HuH-7.5 (cell line): Measurements from ENCODE around the gene CSHL1.
A peak's percentile ranks its signal among the peaks of the same experiment; 100 is the strongest.
"Not testable (repeated sequence)": the region's sequence is repeated elsewhere in the genome, so short reads cannot be mapped to it uniquely, and the experiment has no call there.

Source experiments
- DNase-seq: peaks from one replicate; pipeline ENCODE4 v3.0.0; 2011; ENCODE audit warnings: low spot score

The CSHL1 gene

DNA sequence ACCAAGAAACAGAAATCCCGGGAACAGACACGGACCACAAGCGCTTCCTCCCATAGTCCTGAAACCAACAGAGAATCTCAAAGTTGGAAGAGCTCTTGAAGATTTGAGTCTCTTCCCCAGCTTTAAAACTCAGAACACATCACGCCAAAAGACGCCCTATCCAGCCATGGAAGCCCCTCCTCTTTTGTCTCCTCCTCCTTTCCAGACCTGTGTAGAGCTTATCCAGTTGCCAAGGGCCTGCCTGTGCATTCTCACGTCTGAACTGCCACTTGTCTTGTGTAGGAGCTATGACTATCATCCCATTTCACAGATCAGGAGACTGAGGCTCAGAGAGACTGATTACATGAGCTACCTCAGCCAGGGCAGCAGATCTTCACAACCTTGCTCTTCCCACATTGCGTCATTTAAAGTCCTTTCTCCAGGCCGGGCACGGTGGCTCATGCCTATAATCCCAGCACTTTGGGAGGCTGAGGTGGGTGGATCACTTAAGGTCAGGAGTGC, 28.4 kb downstream of the CSHL1 start:
- DNase-seq = not testable (repeated sequence)

DNA sequence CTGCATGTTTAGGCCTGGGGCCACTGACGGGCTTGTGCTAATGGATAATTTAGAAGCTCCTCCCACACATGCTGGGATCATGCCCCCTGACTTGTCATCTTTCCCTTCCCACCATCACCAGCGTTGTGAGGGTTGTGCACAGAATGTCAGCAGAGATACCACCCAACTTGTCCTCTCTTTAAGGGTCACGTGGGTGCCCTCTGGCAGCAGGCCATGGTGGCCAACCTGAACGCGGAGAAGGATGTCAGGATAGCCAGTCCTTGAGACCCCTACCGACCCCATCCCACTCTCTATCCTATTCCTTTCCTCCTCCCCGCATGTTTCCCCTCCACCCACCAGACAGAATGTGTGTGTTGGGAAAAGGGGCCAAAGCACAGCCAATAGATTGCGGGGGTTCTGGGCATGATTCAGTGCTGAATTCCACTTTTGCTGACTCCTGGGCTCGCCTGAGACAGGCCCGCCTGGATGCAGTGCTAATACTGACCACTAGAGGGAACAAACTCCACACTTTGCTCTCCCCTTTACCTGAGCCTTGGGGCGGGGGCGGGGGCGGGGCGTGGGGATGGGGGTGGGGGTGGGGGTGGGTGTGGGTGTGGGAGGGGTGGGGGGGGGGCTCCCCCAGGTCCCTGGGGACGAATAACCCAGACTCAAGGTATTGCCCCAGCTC, 29.0 kb downstream of the CSHL1 start, which contains the start of gene GH2:
TSS of gene GH2 (minus strand) at position 10 of the 667 bp plus-strand sequence. CDS start 143 bp downstream, outside the sequence.
- peak; percentile 73 for DNase-seq

DNA sequence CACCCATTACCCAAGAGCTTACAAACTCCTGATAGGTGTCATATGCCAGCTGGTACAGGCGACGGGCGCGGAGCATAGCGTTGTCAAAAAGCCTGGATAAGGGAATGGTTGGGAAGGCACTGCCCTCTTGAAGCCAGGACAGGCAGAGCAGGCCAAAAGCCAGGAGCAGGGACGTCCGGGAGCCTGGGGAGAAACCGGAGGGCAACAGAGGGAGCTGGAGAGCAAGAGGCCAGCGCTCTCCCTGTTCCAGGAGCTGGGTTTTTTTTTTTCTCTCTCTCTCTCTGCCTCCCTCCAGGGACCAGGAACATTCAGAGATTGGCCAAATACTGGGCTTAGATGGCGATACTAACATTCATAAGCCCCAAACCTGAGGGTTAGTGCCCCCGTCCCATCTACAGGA, 29.7 kb downstream of the CSHL1 start:
- DNase-seq = peak; percentile 54

DNA sequence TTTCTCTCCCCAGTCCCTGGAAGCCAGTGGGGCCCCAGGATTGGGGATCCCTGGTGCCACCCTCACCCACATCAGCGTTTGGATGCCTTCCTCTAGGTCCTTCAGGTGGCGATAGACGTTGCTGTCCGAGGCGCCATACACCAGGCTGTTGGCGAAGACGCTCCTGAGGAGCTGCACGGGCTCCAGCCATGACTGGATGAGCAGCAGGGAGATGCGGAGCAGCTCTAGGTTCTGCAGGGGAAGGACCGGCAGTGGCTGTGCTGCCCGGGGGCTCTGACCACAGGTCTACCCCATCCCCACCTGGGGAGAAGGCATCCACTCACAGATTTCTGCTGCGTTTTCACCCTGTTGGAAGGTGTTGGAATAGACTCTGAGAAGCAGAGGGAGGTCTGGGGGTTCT, 30.4 kb downstream of the CSHL1 start:
- DNase-seq = no peak

- DNase-seq = not testable (repeated sequence)
Measured at GRCh38 chr17:63878413-63878812, 32.6 kb downstream of the CSHL1 start.

DNA sequence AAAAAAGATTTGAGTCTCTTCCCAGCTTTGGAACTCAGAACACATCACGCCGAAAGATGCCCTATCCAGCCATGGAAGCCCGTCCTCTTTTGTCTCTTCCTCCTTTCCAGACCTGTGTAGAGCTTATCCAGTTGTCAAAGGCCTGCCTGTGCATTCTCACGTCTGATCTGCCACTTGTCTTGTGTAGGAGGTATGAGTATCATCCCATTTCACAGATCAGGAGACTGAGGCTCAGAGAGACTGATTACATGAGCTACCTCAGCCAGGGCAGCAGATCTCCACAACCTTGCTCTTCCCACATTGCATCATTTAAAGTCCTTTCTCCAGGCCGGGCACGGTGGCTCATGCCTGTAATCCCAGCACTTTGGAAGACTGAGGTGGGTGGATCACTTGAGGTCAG, 36.4 kb downstream of the CSHL1 start:
- not testable (repeated sequence) for DNase-seq

DNA sequence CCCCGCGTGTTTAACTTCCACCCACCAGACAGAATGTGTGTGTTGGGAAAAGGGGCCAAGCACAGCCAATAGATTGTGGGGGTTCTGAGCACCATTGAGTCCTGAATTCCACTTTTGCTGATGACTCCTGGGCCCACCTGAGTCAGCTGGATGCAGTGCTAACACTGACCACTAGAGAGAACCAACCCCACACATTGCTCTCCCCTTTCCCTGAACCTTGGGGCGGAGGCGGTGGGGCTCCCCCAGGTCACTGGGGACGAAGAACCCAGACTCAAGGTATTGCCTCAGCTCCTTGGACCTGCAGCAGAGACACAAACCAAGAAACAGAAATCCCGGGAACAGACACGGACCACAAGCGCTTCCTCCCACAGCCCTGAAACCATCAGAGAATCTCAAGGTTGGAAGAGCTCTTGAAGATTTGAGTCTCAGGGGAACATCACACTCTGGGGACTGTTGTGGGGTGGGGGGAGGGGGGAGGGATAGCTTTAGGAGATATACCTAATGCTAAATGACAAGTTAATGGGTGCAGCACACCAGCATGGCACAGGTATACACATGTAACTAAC, 36.9 kb downstream of the CSHL1 start:
- DNase-seq = not testable (repeated sequence)

GRCh38 chr17:63873577-63873976, 37.5 kb downstream of the CSHL1 start, which contains the start of gene CSH2:
TSS of gene CSH2 (minus strand) at chr17:63873677. CDS start at chr17:63873614, 63 bp downstream.
- not testable (repeated sequence) for DNase-seq

DNA sequence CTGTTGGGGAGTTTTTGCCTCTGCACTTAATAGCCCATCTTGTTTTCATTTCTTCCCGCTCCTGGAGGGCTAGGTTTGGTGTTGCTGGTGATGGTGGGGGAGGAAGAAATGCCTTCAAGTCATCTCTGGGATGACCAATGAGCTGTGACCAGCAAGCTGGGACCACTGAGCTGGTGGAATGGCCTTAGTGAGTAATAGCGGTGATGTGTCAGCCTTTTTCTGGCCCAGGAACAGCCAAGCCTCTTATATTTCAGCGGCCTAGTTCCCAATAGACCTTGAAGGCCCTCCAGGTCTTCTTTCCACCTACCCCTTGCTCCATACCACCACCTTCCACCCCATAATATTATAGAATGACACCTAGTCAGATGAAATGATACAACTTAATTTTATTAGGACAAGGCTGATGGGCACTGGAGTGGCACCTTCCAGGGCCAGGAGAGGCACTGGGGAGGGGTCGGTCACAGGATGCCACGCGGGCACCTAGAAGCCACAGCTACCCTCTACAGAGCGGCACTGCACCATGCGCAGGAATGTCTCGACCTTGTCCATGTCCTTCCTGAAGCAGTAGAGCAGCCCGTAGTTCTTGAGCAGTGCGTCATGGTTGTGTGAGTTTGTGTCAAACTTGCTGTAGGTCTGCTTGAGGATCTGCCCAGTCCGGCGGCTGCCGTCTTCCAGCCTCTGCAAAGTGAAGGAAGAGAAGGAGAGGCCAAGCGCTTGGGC, 39.3 kb downstream of the CSHL1 start:
- not testable (repeated sequence) for DNase-seq

DNA sequence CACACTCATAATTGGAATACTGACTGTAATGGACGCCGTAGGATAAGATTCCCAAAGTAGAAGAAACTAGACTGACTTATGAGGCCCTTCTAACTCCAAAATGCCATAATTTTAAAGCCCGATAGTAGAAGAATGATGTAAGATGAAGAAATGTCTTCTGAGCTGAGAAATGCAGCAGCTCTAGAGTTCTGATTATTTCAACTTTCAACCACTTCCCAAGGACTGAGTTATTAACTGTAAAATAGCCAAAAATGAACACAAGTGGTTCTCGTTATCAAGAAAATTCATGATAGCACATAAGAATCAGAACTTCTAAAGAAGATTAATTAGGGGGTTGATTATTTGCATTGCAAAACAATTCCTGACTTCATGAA, 40.8 kb downstream of the CSHL1 start:
- not testable (repeated sequence) for DNase-seq

DNA sequence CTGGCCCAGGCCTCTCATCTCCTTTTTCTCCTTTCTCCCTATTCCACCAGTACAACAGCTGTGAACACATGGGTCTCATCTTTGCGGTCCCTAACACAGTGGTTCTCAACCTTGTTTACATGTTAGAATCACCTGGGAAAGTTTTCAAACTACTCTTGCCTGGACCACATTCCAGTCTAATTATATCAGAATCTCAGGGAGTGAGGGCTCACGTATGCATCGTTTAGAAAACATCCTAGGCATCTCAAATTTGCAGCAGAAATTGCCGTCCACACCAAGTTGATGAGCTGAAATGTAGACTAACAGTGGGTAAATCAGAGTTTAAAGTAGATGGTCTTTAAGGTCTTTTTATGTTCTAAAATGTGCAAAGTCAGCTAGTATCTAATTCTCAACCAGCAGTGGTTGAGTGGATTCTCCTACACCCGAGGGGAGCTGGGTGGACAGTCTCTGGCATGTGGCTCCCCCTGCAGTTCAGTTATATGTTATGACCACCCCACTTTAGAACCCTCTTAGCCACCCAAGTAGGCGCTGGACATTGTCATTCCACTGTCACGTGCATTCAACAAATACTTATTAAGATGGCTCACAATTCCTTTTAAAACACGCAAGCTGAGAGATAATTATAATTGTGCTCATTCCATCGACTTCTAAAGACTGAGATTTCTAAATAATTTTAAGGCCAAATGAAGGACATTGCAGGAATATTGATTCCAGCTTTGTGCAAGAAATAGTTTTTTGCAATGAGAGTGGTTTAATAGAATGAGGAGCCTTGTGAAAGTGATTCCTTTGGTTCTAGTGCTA, 41.4 kb downstream of the CSHL1 start:
- DNase-seq = not testable (repeated sequence)

DNA sequence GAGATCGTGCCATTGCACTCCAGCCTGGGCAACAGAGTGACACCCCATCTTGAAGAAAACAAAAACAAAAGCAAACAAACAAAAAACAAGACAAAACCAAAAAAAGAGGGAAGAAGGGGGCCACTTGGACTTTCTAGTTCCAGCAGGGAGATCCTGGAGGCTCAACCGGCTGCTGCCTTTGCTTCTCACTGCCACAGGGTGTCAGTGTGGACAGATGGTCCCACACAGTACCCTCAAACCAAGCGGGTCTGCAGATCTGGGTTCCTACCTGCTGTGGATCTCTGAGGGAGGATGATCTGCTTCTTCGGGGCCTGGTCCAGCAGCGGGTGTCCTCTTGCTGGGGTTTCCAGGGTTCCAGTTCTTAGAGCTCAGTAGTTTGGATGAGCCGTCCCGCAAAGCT, 44.4 kb downstream of the CSHL1 start:
- DNase-seq = not testable (repeated sequence)
